HS-5 (cell line): ENCODE data around the gene ATAD3C.
"Not testable (repeated sequence)": the region's sequence is repeated elsewhere in the genome, so short reads cannot be mapped to it uniquely, and the experiment has no call there.

Experiments
- DNase-seq: peaks from one replicate; pipeline ENCODE4 v3.0.0-alpha.2; 2012; ENCODE audit warnings: low read depth

The ATAD3C gene

DNA sequence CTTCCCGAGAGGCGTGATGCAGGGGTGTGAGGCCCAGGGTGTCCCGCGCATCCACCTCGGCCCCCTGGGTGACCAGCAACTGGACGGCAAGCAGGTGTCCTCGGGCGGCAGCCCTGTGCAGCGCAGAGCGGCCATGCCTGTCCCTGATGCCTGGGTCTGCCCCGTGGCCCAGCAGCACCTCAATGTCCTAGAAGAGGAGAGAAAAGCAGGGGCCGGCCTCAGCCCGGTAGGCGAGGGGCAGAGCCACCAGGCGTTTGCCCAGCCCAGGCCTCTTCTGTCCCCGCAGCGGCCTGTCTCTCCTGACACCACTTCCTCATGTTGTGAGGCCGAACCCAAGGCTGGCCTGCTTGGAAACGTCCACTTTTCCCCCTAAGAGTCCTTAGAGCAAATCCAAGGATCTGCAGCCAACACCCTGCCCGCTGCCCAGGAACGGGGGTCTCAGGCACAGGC lies 30.1 kb upstream of the ATAD3C start:
- no peak for DNase-seq

DNA sequence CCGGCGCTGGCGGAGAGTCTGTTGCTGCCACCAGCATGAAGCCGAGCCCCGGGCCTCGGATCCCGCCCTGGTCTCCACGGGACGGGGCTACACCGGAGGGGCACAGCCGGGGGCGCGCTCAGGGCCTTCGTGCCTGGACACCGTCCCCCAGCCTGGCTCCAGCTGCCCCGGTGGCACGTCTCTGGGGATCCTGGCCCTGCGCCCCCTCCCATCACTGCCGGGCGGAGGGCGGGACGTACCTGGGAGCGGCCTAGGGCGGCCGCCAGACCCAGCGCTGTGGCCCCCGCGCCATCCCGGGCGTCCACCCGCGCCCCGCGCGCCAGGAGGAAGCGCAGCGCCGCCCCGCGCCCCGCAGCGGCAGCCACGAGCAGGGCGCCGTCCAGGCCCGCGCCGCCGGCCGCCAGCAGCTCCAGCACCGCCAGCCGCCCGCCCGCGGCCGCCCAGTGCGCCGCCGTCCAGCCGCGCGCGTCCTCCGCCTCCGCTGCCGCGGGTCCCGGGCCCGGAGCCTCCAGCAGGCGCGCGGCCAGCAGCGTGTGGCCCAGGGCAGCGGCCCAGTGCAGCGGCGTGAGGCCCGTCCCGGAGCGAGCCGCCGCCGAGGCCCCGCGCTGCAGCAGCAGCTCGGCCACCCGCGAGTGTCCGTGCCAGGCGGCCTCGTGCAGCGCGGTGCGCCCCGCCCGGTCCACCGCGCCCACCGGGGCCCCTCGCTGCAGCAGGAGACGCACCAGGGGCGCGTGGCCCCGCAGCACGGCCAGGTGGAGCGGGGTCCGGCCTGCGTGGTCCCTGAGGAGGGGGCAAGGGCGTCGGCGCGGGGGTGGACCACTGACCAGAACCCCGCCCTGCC lies 29.5 kb upstream of the ATAD3C start:
- no peak for DNase-seq

DNA sequence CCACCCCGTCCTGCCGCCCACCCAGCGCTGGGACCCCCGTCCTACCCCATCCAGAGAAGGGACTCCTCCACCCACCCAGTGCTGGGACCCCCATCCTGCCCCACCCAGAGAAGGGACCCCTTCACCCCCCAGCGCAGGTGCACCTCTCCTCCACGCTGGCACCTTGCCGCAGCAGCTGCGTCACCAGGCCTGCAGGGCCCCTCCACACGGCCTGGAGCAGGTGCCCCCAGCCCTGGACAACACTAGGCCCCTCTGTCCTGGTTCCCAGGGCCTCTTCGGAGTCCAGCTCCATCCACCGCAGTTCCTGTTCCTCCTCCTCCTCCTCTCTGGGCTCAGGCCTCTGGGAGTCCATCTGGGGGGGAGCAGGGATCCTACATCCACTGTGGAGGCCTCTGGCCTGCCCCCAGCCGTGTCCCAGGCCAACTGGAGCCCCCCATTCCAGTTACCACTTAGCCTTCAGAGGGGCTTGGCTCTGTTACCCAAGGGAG lies 28.8 kb upstream of the ATAD3C start:
- DNase-seq = no peak

DNA sequence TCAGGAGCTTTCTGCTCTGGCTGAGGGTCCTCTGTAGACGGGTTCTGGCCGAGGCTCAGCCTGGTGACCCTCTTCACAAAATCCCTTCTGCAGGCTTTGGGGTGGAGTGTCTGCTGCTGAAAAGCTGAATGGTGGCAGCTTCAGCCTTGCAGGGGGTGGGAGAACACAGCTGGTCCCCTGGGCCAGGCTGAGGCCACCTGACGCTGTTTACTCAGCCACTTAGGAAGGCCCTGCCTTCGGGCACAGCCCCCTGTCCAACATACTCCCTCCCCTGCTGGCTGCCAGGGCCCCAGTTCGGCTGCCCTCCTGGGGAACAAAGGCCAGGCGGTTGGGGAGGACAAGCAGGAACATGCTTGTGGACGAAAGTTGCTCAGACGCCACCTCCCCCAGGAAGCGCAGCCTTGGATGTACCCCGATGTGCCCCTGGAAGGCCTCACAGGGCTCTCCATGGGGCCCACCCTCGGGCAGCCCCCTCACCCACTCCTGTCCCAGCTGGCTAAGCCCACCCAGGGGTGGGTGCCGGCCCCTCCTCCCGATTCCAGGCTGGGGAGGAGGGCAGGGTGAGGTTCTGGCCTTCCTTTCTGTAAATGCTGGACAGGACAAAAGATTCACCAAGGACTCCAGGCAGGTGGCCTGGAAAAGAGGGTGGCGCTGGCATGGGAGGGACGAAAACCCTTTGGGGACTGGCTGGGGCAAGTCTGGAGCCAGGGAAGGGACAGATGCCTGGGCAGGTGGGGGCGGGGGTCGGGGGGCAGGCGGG lies 28.2 kb upstream of the ATAD3C start, which contains the start of gene ANKRD65:
TSS of gene ANKRD65 (minus strand) at position 130 of the 760 bp plus-strand sequence. CDS start 271 bp downstream, outside the sequence.
- no peak for DNase-seq

DNA sequence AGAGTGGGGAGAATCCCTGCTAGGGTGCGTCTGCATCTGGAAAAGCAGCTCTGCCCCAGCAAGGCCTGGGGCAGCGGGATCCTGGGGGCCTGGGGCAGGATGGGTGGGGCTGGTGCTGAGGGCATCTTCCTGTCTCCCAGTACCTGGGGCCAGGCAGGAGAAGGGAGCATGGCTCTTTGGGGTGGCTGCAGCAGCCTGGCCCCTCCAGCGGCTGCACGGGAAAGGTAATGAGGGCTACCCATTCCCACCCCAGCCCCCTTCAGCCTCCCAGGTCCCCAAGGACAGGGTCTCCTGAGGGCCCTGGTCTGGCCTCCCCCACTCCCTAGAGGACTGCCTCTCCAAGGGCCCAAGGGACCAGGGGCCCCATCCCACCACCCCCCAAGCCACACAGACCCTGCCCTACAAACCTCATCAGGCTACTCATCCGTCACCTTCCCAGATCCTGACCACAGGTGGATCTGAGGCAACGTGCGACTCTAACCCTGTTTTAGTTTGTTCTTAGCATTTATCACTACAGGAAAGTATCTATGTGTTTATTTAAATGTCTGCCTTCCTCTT lies 27.5 kb upstream of the ATAD3C start:
- no peak for DNase-seq

DNA sequence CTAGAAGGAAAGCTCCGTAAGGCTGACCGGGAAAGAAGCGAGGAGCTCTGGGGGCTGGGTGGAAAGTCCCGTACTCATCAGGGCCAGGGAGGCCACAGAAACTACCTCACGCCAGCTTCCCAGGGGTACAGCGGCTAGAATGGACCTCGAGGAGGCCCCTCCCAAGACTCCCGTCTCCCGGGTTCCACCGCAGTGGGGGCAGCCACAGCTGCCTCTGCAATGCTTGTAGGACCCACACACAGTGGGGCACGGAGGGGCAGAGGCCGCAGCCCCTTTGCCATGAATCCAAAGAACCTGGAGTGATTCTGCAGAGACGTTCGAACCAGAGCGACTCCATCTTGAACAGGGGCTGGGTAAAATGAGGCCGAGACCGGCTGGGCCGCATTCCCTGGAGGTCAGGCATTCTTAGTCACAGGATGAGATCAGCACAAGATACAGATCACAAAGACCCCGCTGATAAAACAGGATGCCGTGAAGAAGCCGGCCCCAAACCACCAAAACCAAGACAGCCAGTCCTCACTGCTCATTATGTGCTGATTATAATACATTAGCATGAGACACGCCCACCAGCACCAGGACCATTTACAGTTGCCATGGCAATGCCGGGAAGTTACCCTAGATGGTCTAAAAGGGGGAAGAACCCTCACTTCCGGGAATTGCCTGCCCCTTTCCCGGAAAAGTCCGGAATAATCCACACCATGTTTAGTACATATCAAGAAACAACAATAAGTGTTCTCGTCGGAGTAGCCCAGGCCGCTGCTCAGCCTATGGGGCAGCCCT lies 26.8 kb upstream of the ATAD3C start:
- no peak for DNase-seq

DNA sequence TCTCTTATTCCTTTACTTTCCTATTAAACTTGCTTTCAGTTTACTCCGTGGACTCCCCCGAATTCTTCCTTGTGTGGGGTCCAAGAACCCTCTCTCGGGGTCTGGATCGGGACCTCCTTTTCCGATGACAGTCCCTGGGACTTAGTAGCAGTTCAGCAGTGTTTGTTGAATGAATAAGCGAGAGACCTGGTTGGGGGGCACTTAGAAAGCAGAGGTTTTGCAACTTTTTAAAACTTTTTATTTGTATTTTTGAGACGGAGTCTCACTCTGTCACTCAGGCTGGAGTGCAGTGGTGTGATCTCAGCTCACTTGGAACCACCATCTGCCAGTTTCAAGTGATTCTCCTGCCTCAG lies 26.3 kb upstream of the ATAD3C start:
- no peak for DNase-seq

DNA sequence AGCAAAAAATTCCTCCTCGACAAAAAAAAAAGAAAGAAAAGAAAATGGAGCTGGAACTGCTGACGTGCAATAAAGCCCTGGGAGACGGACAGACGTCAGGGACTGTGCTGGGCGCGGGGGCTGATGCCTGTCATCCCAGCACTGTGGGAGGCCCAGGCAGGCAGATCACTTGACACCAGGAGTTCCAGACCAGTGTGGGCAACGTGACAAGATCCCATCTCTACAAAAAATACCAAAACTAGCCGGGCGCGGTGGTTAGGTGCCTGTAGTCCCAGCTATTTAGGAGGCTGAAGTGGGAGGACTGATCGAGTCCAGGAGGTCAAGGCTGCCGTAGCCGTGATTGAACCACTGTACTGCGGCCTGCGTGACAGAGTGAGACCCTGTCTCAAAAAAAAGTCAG lies 24.8 kb upstream of the ATAD3C start:
- no peak for DNase-seq

DNA sequence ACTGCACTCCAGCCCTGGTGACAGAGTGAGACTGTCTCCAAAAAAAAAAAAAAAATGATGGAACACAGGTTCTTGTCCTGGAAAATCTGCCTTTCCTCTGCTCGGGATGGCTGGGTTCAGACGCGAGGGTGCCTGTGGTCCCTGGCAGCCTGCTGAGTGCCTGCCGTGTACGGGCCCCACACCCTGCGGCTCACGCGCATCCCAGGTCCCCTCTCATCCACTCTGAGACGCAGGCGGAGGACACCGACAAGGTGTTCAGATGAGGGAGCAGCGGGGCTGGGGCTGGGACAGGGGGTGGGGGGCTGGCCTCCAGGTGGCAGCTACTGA lies 24.1 kb upstream of the ATAD3C start:
- DNase-seq = no peak

DNA sequence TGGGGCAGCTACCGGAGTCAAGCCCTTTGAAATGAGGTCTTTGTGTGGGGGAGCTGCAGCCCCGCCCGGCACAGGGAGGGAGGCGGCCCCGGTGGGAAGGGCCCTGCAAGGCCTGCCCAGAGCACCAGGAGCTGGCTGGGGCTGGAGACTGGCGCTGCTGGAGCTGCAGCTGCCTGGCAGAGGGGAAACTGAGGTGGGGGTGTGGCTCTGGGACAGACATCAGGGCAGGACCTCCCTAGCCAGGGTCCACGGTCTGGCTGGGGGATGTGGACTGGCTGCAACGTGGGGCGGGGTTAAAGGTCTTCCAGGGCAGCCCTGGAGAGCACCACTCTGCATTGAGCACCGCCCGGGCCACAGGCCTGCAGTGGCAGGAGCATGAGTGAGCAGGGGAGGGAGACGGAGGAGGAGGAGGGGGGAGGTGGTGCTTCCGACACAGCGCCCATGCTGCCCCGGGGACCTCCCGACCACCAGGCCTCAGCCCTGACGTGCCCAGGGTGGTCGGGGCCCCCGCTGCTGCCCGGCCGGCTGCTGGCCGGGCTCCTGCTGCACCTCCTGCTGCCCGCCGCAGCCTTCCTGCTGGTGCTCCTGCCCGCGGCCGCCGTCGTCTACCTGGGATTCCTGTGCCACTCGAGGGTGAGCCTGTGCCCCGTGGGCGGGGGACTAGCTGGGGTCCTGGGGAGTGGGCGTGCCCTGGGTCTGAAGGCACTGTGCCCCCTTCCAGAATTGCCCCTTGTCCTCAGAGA lies 23.6 kb upstream of the ATAD3C start:
- no peak for DNase-seq

DNA sequence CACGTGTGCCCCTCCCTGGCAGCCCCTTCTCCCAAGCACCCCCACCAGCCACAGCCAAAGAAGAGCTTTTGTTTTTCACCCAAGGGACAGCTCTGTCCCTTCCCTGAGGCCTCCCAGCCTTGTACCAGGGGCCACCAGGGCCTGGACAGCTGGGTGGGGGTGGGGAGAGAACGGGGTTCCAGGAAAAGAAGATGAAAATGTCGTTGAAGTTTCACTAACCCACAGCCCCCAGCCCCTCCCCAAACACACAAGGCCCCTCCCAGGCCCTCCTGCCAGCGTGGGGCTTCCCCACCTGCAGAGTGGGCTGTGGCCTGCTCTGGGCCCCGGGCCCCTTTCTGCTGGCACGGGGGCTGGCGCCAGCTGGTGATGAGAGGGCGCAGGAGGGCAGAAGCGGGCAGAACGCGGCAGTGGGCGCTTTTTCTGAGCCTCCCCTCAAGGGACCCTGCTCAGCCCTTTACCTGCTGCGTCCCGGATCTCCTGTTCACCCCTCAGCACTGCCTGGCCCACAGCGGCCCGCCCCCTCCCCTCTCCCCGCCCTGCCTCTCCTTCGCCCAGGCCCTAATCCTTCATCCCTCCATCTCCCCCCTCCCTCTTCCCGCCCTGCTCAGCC lies 22.9 kb upstream of the ATAD3C start:
- DNase-seq = no peak

DNA sequence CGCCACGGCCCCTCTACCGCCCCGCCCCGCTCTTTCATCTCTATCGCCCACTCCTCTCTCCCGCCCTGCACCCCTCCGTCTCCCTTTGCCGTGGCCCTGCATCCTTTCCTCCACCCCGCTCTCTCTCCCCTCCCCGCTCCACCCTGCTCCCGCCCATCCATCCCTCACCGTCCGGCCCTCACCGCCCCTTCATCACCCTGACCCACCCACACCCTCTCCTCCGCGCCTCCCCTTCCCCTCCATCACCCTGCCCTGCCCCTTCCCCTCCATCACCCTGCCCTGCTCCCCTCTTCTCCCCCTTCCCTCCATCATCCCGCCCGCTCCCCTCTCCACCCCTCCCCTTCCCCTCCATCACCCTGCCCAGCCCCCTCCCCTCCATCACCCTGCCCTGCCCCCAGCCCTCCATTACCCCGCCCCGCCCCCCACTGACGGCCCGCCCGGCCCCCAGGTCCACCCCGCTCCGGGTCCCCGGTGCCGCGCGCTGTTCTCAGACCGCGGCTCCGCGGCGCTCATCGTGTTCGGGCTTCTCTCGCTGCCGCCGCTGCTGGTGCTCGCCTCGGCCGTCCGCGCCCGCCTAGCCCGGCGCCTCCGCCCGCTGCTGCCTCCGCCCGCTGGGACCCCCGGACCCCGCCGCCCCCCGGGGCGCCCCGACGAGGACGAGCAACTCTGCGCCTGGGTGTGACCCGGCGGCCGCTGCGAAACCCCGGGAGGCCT lies 22.2 kb upstream of the ATAD3C start:
- no peak for DNase-seq

DNA sequence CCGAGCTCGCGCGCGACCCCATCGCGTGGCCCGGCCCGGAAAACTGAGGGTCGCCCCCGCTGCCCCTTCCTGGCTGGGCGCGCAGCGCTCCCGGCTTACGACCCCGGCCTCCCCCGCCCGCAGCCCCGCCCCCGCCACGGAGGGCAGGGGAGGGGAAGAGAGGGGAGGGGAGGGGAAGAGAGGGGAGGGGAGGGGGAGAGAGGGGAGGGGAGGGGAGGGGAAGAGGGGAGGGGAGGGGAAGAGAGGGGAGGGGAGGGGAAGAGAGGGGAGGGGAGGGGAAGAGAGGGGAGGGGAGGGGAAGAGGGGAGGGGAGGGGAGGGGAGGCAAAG lies 21.7 kb upstream of the ATAD3C start:
- DNase-seq = no peak

DNA sequence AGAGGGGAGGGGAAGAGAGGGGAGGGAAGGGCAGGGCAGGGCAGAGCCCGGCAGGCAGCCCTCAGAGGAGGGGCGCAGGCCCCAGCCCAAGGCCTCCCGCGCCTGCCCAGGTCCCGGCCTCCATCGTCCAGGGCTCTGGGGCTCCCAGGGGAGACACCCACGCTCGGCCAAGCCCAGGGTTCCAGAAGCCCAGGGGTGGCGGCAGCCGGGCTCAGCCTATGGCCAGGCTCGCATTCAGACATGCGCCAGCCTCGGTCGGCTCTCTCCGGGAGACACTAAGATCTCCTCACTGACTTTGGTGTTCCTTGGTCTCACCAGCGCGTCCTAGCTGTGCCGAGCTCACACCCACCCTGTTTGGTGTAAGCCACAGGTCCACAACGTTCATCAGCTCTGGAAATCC lies 21.3 kb upstream of the ATAD3C start:
- DNase-seq = no peak

DNA sequence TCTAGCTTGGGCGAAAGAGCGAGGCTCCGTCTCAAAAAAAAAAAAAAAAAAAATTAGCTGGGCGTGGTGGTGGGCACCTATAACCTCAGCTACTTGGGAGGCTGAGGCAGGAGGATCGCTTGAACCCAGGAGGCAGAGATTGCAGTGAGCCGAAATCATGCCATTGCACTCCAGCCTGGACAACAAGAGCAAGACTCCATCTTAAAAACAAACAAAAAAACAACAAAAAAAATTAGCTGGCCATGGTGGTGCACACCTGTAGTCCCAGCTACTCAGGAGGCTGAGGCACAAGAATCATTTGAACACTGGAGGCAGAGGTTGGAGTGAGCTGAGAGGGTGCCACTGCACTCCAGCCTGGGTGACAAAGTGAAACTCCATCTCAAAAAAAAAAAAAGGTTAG lies 20.5 kb upstream of the ATAD3C start:
- not testable (repeated sequence) for DNase-seq

DNA sequence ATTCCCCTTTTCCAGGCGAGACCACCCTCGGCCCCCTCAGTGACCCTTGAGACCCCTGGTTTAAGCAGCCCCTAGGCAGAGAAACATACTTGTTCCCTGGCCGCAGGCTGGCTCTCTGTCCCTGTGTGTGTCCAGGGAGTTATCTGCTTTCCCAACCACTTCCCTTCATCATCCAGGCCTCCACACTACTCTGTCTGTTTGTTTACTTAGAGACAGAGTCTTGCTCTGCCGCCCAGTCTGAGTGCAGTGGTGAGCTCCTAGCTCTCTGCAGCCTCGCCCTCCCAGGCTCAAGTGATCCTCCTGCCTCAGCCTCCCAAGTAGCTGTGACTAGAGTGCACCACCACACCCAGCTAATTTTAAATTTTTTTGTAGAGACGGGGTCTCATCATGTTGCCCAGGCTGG lies 19.8 kb upstream of the ATAD3C start:
- no peak for DNase-seq

DNA sequence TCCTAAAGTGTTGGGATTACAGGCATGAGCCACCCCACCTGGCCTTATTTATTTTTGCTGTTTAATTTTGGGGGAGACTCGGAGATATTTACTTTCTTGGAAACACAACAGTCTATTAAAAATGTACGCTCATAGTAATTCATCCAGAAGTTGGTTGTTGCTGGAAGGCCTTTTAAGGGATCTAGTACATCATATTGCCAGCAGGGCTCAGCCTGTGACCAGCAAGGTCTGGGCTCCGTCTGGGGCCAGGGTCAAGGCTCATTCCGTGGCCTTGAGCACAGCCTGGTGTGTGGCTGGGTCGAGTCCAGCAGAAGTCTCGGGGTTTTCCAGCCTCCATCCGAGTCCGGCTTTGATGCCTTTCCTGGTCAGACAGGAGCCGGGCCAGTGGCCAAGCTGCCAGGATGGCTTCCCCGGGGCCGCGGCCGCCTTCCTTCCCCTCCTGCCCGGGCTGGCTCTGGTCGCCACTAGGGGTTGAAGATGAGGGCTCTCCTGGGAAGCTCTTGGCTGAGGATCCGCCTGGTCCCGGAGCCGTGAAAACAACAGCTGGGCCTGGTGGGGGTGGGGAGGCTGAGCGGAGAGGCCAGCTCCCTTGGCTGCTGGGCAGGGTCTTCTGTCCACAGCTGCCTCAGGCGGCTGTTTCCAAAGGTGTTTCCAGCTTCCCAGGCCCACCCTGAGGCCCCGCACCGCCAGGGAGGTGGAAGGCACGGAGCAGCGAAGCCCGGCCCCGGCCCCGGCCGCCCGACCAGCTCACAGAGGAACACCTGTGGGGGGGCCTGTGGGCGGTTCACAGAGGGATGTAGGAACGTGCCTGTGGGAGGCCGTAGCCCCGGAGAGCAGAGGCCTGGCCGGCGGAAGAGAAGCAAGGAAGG lies 19.1 kb upstream of the ATAD3C start:
- DNase-seq = no peak

DNA sequence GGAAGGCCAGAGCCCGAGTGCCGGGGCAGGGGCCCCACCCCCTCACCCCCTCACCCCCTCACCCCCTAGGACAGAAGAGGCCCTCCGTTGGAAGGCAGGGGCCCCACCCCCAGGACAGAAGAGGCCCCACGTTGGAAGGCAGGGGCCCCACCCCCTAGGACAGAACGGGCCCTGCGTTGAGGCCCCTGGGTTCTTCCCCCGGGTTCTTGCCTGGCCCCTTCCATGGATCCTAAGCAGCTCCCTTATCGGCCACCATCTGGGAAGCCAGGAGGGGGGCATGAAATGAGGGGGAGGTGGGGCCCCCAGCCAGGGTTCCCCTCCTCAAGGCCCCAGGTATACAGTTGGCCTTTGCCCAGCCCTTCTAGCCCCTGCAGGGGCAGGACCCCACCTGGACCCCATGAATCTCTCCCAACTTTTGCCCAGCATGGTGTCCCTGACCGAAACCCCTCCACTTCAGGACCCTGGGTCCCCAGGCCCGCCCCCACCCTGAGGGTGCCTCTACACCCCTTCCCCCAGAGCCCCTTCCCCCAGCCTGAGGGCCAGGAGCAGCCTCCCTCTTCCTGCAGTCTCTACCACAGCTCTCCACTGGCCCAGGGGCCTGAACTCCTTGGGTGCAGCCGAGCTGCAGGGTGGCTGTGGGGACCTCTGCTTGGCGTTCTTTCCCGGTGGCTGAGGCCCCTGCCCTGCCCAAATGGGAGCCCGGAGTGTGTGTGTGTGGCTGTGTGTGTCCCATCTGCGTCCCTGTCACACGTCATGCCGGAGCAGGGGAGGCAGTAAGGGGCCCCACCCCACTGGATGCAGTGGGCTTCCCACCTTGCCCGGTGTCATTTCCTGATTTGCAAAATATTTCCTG lies 18.3 kb upstream of the ATAD3C start:
- DNase-seq = no peak

DNA sequence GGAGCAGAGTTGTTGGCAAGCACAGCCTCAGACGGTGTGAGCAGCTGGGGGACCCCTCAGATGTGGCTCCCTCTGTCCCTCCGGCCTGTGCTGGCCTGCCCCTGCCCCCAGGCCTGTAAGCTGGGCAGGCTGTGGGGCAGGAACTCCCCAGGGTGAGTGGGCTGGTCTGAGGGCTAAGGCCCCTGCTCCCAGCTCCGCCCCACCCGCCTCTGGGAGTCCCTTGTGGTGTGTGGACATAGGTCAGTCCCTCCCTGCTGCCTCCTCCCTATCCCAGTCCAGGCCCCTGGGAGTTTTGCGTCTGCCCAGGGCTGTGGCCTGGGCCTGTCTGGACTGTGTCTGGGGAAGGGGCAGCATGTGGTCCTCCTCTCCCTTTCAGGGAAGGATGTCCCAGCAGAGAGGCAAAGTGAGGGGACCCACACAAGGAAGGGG lies 17.6 kb upstream of the ATAD3C start:
- DNase-seq = no peak
